ENCODE results near the gene NOC2L.

Gene NOC2L

DNA sequence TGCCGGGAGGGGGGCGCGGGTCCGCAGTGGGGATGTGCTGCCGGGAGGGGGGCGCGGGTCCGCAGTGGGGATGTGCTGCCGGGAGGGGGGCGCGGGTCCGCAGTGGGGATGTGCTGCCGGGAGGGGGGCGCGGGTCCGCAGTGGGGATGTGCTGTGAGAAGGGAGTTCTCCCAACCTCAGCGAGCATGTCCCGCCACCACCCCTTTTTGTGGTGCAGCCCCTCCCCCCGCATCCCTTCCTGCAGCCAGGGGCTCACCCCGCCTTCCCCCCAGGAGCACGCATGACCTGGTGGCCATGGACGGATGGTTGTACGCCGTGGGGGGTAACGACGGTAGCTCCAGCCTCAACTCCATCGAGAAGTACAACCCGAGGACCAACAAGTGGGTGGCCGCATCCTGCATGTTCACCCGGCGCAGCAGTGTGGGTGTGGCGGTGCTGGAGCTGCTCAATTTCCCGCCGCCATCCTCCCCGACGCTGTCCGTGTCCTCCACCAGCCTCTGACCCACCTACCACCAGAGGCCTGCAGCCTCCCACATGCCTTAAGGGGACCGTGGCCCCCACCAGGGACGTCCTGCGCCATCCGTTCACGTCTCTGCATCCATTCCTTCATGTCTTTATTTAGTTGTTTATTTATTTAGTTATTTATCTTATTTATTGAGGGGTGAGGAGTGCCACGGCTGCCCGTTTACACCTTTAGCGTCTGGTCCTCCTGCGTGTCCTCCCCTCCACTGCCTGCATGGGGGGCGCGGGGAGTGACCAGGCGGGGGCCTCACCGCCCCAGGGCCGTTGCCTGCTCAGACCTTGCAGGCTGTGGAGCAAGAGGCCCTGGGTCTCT lies 5.9 kb upstream of the NOC2L start:
- H3K27me3 ChIP-seq (replicated peaks; ENCODE audit: insufficient read depth, low read length) = no peaks in the 10 kb centered on the region

DNA sequence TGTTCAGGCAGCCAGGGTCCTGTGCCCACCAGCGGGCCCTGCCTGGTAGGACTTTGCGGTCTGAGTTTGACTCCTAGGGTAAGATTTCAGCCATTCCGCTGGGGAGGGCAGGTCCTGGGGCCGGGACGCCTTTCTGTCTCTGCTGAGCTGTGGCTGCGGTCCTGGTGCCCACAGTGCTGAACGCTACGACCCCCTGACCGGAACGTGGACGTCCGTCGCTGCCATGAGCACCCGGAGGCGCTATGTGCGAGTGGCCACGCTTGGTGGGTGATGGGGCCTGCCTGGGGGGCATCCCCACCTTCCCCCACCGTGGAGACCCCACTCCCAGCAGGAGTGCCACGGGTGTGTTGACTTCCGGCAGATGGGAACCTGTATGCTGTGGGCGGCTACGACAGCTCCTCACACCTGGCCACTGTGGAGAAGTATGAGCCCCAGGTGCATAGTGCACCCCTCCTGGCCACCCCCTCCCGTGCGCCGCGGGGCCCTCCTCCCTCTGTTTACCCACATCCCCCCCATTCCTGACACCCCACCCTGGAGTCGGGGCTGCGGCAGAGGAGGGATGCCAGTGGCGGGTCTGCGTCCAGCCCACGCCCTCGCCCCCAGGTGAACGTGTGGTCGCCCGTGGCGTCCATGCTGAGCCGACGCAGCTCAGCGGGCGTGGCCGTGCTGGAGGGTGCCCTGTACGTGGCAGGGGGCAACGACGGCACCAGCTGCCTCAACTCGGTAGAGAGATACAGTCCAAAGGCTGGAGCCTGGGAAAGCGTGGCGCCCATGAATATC lies 4.9 kb upstream of the NOC2L start:
- no peak for TF ChIP-seq EZH2 (optimal IDR thresholded peaks at IDR 0.05; ENCODE audit: low read depth, low read length)
- TF ChIP-seq, protein P1, sequence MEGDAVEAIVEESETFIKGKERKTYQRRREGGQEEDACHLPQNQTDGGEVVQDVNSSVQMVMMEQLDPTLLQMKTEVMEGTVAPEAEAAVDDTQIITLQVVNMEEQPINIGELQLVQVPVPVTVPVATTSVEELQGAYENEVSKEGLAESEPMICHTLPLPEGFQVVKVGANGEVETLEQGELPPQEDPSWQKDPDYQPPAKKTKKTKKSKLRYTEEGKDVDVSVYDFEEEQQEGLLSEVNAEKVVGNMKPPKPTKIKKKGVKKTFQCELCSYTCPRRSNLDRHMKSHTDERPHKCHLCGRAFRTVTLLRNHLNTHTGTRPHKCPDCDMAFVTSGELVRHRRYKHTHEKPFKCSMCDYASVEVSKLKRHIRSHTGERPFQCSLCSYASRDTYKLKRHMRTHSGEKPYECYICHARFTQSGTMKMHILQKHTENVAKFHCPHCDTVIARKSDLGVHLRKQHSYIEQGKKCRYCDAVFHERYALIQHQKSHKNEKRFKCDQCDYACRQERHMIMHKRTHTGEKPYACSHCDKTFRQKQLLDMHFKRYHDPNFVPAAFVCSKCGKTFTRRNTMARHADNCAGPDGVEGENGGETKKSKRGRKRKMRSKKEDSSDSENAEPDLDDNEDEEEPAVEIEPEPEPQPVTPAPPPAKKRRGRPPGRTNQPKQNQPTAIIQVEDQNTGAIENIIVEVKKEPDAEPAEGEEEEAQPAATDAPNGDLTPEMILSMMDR (IDR thresholded peaks at IDR 0.05; ENCODE audit: low read length) = no peak
- TF ChIP-seq EZH2phosphoT487 (IDR thresholded peaks at IDR 0.05; ENCODE audit: low read length) = no peak
- H3K79me2 ChIP-seq (ENCODE audit: low read length) = peaks cover 2% of the 10 kb centered on the region
- H3K27ac ChIP-seq (ENCODE audit: low read length) = no peak overlapping the region
- H3F3A ChIP-seq (ENCODE audit: insufficient read depth, low read length) = peaks cover 4% of the 10 kb centered on the region; the same call in 1 of the 2 replicates
- no peaks in the 10 kb centered on the region for H4K20me1 ChIP-seq (ENCODE audit: insufficient read depth, low read length)
- no peak overlapping the region for H2AFZ ChIP-seq (ENCODE audit: low read length)
- DNase-seq = no peak
- no peaks in the 10 kb centered on the region for H3K9me2 ChIP-seq (replicated peaks; ENCODE audit: insufficient read depth, low read length)
- H3K9ac ChIP-seq (ENCODE audit: low read length) = no peak overlapping the region
- no peak overlapping the region for H3K4me3 ChIP-seq (ENCODE audit: low read length)
- H3K36me3 ChIP-seq (replicated peaks; ENCODE audit: insufficient read depth, low read length) = no peaks in the 10 kb centered on the region
- H3K4me1 ChIP-seq (ENCODE audit: low read length) = peaks cover 9% of the 10 kb centered on the region
- H3K27me3 ChIP-seq (replicated peaks; ENCODE audit: insufficient read depth, low read length) = no peaks in the 10 kb centered on the region
- no peak overlapping the region for H3K4me2 ChIP-seq (ENCODE audit: low read depth, low read length)
- no peaks in the 10 kb centered on the region for H3K9me3 ChIP-seq (replicated peaks; ENCODE audit: insufficient read depth, low read length)

More for the DNA sequence above, 5.9 kb upstream of the NOC2L start:
- Histone ChIP-seq H2AFZ (ENCODE audit: low read length) (no peak overlapping the region), H3K9ac (ENCODE audit: low read length) (no peak overlapping the region), H3K4me3 (ENCODE audit: low read length) (no peak overlapping the region), H3K36me3 (replicated peaks; ENCODE audit: insufficient read depth, low read length) (no peaks in the 10 kb centered on the region), H3K4me2 (ENCODE audit: low read depth, low read length) (no peak overlapping the region), H3K27ac (ENCODE audit: low read length) (no peak overlapping the region), H3K9me2 (replicated peaks; ENCODE audit: insufficient read depth, low read length) (no peaks in the 10 kb centered on the region), H3F3A (ENCODE audit: insufficient read depth, low read length) (peaks cover 4% of the 10 kb centered on the region; the same call in 1 of the 2 replicates), H4K20me1 (ENCODE audit: insufficient read depth, low read length) (no peaks in the 10 kb centered on the region), H3K79me2 (ENCODE audit: low read length) (no peaks in the 10 kb centered on the region), H3K4me1 (ENCODE audit: low read length) (peaks cover 9% of the 10 kb centered on the region), H3K9me3 (replicated peaks; ENCODE audit: insufficient read depth, low read length) (no peaks in the 10 kb centered on the region)
- no peak for DNase-seq
- TF ChIP-seq EZH2 (optimal IDR thresholded peaks at IDR 0.05; ENCODE audit: low read depth, low read length) = no peak
- TF ChIP-seq, protein P1 (IDR thresholded peaks at IDR 0.05; ENCODE audit: low read length) = no peak
- no peak for TF ChIP-seq EZH2phosphoT487 (IDR thresholded peaks at IDR 0.05; ENCODE audit: low read length)

DNA sequence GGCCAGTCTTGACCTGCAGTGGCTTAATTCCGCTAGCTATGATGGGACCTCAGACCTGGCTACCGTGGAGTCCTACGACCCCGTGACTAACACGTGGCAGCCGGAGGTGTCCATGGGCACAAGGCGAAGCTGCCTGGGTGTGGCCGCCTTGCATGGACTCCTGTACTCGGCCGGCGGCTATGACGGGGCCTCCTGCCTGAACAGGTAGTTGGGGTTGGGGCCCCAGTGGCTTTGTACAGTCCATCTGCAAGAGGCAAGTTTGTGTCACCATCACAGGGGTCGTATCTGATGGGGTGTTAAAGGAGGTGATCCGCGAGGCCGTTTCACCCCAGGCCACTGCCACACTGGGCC lies 4.2 kb upstream of the NOC2L start:
- no peak overlapping the region for H3K27ac ChIP-seq (ENCODE audit: low read length)
- H3K9me3 ChIP-seq (replicated peaks; ENCODE audit: insufficient read depth, low read length) = no peaks in the 10 kb centered on the region
- TF ChIP-seq EZH2phosphoT487 (IDR thresholded peaks at IDR 0.05; ENCODE audit: low read length) = no peak
- TF ChIP-seq, protein P1 (IDR thresholded peaks at IDR 0.05; ENCODE audit: low read length) = no peak
- TF ChIP-seq EZH2 (optimal IDR thresholded peaks at IDR 0.05; ENCODE audit: low read depth, low read length) = no peak
- no peaks in the 10 kb centered on the region for H4K20me1 ChIP-seq (ENCODE audit: insufficient read depth, low read length)
- no peak overlapping the region for H2AFZ ChIP-seq (ENCODE audit: low read length)
- H3K4me3 ChIP-seq (ENCODE audit: low read length) = no peak overlapping the region
- H3K27me3 ChIP-seq (replicated peaks; ENCODE audit: insufficient read depth, low read length) = no peaks in the 10 kb centered on the region
- no peaks in the 10 kb centered on the region for H3K9me2 ChIP-seq (replicated peaks; ENCODE audit: insufficient read depth, low read length)
- DNase-seq = no peak
- H3K4me2 ChIP-seq (ENCODE audit: low read depth, low read length) = no peak overlapping the region
- peaks cover 4% of the 10 kb centered on the region; the same call in 1 of the 2 replicates for H3F3A ChIP-seq (ENCODE audit: insufficient read depth, low read length)
- peaks cover 8% of the 10 kb centered on the region for H3K79me2 ChIP-seq (ENCODE audit: low read length)
- no peak overlapping the region for H3K9ac ChIP-seq (ENCODE audit: low read length)
- peaks cover 9% of the 10 kb centered on the region for H3K4me1 ChIP-seq (ENCODE audit: low read length)
- no peaks in the 10 kb centered on the region for H3K36me3 ChIP-seq (replicated peaks; ENCODE audit: insufficient read depth, low read length)
